22Rv1 (cell line): ENCODE data around the gene ERBIN.

ENCODE experiments used
- H3K27ac ChIP-seq: fragments of 450-650 bp; 2 replicates; pipeline ENCODE4 v1.5.1; 2017
- ZFX ChIP-seq: fragments of 450-650 bp; IDR thresholded peaks from 2 replicates; pipeline ENCODE4 v1.6.1; 2017; ENCODE audit warnings: antibody characterized with exemption, borderline replicate concordance
- TF ChIP-seq, protein P1 (sequence below): fragments of 450-650 bp; IDR thresholded peaks from 2 replicates; pipeline ENCODE4 v1.5.1; 2017; ENCODE audit warnings: mild to moderate bottlenecking

Gene ERBIN

DNA sequence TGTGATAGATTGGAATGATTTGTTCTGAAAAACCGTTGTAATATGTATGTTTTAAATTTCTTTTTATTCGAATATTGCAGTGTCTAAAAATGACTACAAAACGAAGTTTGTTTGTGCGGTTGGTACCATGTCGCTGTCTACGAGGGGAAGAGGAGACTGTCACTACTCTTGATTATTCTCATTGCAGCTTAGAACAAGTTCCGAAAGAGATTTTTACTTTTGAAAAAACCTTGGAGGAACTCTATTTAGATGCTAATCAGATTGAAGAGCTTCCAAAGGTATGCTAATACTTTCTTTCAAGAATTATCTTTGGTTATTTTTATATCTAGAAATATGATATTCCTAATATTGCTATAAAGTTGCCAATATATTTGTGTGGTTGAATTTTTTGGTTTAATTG lies 66.3 kb downstream of the ERBIN start:
- TF ChIP-seq, protein P1, sequence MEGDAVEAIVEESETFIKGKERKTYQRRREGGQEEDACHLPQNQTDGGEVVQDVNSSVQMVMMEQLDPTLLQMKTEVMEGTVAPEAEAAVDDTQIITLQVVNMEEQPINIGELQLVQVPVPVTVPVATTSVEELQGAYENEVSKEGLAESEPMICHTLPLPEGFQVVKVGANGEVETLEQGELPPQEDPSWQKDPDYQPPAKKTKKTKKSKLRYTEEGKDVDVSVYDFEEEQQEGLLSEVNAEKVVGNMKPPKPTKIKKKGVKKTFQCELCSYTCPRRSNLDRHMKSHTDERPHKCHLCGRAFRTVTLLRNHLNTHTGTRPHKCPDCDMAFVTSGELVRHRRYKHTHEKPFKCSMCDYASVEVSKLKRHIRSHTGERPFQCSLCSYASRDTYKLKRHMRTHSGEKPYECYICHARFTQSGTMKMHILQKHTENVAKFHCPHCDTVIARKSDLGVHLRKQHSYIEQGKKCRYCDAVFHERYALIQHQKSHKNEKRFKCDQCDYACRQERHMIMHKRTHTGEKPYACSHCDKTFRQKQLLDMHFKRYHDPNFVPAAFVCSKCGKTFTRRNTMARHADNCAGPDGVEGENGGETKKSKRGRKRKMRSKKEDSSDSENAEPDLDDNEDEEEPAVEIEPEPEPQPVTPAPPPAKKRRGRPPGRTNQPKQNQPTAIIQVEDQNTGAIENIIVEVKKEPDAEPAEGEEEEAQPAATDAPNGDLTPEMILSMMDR = no peak
- no peak for TF ChIP-seq ZFX
- H3K27ac ChIP-seq = no peak overlapping the region

- TF ChIP-seq ZFX = no peak
- TF ChIP-seq, protein P1 = no peak
- no peak overlapping the region for H3K27ac ChIP-seq
Measured at GRCh38 chr5:65994117-65994786, 67.9 kb downstream of the ERBIN start.

- H3K27ac ChIP-seq = no peak overlapping the region
- TF ChIP-seq ZFX = no peak
- TF ChIP-seq, protein P1 = no peak
Measured at GRCh38 chr5:65999061-65999723, 72.8 kb downstream of the ERBIN start.

DNA sequence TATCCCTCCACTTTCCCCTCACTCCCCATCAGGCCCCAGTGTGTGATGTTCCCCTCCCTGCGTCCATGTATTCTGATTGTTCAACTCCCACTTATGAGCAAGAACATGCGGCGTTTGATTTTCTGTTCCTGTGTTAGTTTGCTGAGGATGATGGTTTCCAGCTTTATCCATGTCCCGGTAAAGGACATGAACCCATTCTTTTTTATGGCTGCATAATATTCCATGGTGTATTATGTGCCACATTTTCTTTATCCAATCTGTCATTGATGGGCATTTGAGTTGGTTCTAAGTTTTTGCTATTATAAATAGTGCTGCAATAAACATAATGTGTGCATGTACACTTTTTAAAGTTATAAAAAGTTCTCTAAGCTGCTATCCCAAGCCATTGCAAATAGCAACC lies 75.6 kb downstream of the ERBIN start:
- no peak overlapping the region for H3K27ac ChIP-seq
- no peak for TF ChIP-seq ZFX
- TF ChIP-seq, protein P1 = no peak

- H3K27ac ChIP-seq = no peak overlapping the region
- TF ChIP-seq ZFX = no peak
- TF ChIP-seq, protein P1 = no peak
Measured at GRCh38 chr5:66002415-66002814, 76.0 kb downstream of the ERBIN start.

DNA sequence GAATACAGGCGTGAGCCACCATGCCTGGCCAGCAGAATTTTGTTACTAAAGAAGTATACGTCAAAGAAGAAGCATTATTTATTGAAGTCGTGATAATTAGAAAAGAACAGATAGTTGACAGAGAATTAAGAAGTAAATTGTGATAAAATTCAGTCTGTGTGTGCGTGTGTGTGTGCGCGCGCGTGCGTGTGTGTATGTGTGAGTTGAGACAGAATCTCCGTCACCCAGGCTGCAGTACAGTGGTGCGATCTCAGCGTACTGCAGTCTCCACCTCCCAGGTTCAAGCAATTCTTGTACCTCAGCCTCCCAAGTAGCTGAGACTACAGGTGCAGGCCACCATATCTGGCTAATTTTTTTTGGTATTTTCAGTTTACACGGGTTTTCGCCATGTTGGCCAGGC lies 77.8 kb downstream of the ERBIN start:
- TF ChIP-seq, protein P1 = no peak
- TF ChIP-seq ZFX = no peak
- H3K27ac ChIP-seq = no peak overlapping the region

DNA sequence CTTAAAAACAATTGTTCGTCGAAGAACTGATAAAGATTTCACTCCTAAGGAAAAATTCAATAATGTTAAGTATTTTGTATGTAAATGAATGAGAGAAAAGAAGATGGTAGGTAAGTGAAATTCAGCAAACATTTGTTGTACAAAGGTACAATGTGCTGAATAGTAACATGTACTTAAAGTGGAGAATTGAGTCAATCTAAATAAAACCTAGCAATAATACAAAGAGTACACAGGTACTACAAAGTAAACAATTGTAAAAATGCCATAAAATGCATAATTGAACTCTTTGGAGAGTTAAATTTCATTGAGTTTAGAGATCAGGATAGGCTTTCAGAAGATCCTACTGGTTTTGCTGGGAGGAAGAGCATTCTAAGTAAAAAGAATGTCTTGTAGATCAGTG lies 82.9 kb downstream of the ERBIN start:
- H3K27ac ChIP-seq = no peak overlapping the region
- no peak for TF ChIP-seq ZFX
- TF ChIP-seq, protein P1 = no peak
